Jurkat, Clone E6-1 (cell line): ENCODE measurements around the gene FSCN2.
"Not testable (repeated sequence)": the region's sequence is repeated elsewhere in the genome, so short reads cannot be mapped to it uniquely, and the experiment has no call there.

Experiments used
- DNase-seq: peaks from one replicate; pipeline ENCODE4 v3.0.0-alpha.2; 2011; ENCODE audit warnings: low read depth, low spot score
- H3K4me3 ChIP-seq: 2 replicates; pipeline ENCODE4 v1.5.1; 2011; ENCODE audit warnings: mild to moderate bottlenecking, low read length, control low read depth, moderate library complexity

FSCN2 gene

DNA sequence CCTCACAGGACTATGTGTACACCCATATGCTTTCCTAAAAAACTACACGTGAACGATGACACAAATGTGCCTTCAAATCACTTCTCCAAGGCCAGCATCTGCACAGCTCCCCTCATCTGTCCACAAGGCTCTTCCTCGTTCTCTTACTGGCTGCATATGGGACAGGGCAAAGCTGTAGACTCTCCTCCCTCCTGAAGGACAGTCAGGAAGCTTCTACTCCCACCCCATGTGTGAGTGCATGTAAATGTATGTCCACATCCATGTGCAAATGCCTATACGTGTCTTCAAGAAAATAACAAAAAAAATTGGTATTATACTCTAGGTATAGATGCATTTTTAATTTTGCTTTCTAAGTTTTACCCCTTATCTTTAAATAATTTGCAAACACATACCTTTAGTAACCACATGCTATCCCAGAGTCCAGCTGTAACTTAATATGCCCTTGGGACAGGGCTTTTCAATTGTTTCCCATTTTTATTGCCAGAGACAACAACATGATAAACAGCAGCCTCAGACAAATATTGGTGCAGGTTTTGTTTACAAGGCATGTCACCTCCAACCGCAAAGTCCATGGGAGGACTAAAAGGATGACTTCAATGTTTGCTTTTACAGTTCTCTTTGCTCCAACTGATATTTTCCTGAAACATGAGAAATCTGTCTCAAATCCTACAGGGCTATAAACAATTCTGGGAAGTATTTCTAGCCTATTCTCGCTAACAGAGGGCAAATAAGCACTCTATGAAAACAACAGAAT is 55.6 kb downstream of the FSCN2 start:
- no peak overlapping the region for H3K4me3 ChIP-seq
- DNase-seq: no peak

DNA sequence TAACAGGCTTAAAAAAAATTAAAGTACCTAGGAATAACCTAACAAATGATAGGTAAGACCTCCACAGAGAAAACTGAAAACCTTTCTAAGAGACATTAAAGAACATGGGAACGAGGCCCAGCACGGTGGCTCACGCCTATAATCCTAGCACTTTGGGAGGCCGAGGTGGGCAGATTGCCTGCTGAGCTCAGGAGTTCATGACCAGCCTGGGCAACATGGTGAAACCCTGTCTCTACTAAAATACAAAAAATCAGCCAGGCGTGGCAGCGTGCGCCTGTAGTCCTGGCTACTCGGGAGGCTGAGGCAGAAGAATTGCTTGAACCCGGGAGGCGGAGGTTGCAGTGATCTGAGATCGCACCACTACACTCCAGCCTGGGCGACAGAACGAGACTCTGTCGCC is 56.6 kb downstream of the FSCN2 start:
- H3K4me3 ChIP-seq, DNase-seq: not testable (repeated sequence)

DNA sequence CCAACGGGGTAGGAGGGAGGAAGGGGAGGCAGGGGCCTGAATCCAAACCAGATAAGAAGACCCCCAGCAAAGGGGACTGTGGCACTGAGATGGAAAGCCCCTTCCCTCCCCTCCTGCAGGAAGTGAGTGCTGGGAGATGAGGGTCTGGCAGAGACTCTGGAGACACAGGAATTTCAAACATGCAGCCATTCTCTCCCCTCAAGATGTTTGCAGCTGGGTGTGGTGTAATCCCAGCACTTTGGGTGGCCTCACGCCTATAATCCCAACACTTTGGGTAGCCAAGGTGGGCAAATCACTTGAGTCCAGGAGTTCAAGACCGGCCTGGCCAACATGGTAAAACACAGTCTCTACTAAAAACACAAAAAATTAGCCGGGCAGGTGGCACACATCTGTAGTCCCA is 57.9 kb downstream of the FSCN2 start:
- no peak for DNase-seq
- no peak overlapping the region for H3K4me3 ChIP-seq
